ENCODE measurements around the gene RPL36. TPM values are rescaled to one million over a fixed set of nuclear protein-coding genes. Genes with fewer than 3 reads are reported as not detected.

RPL36 gene
- total RNA-seq, 3 donors from 2014 or later: 541 to 812 (median 769) TPM

GRCh38 chr19:5673752-5674151 is 16.3 kb upstream of the RPL36 start:
- Histone ChIP-seq H3K9me3 (no peaks in the 10 kb centered on the region), H3K4me1 (ENCODE audit: low read depth) (no peaks in the 10 kb centered on the region), H3K4me3 (no peak overlapping the region), H3K36me3 (ENCODE audit: low read depth) (no peaks in the 10 kb centered on the region)
- ATAC-seq (no peak), DNase-seq (no peak)
- TF ChIP-seq CTCF (IDR thresholded peaks at IDR 0.05): no peak
- intact Hi-C loops (cut with DNase I, micrococcal nuclease): no loop called here

GRCh38 chr19:5674714-5675113 is 15.4 kb upstream of the RPL36 start:
- ATAC-seq (no peak), DNase-seq (no peak)
- Histone ChIP-seq H3K4me3 (no peak overlapping the region), H3K9me3 (no peaks in the 10 kb centered on the region), H3K36me3 (ENCODE audit: low read depth) (no peaks in the 10 kb centered on the region), H3K4me1 (ENCODE audit: low read depth) (peaks cover 8% of the 10 kb centered on the region)
- intact Hi-C loops (cut with DNase I, micrococcal nuclease): no loop called here
- no peak for TF ChIP-seq CTCF (IDR thresholded peaks at IDR 0.05)

GRCh38 chr19:5676105-5676771 is 13.9 kb upstream of the RPL36 start:
- peaks cover 13% of the 10 kb centered on the region for H3K4me1 ChIP-seq (ENCODE audit: low read depth)
- intact Hi-C loops (cut with DNase I, micrococcal nuclease): no loop called here
- H3K9me3 ChIP-seq: no peaks in the 10 kb centered on the region
- ATAC-seq (no peak), DNase-seq (peak in 1 of 3 donors; percentile 42)
- H3K4me3 ChIP-seq: no peak overlapping the region
- no peak for TF ChIP-seq CTCF (IDR thresholded peaks at IDR 0.05)
- no peaks in the 10 kb centered on the region for H3K36me3 ChIP-seq (ENCODE audit: low read depth)

- ATAC-seq (no peak), DNase-seq (peak in 1 of 3 donors; percentile 33)
- no peak overlapping the region for H3K4me3 ChIP-seq
- no peak for TF ChIP-seq CTCF (IDR thresholded peaks at IDR 0.05)
- peaks cover 13% of the 10 kb centered on the region for H3K4me1 ChIP-seq (ENCODE audit: low read depth)
- H3K36me3 ChIP-seq (ENCODE audit: low read depth): no peaks in the 10 kb centered on the region
- no peaks in the 10 kb centered on the region for H3K9me3 ChIP-seq
- intact Hi-C loops (cut with DNase I, micrococcal nuclease): no loop called here
Observed at GRCh38 chr19:5676772-5677105, 13.4 kb upstream of the RPL36 start.

- no peak for ATAC-seq
- no peak for TF ChIP-seq CTCF (IDR thresholded peaks at IDR 0.05)
- Histone ChIP-seq H3K4me3 (no peak overlapping the region), H3K4me1 (ENCODE audit: low read depth) (peaks cover 13% of the 10 kb centered on the region), H3K36me3 (ENCODE audit: low read depth) (no peaks in the 10 kb centered on the region), H3K9me3 (no peaks in the 10 kb centered on the region)
- no peak for DNase-seq
- intact Hi-C loops (cut with DNase I, micrococcal nuclease): no loop called here
Observed at GRCh38 chr19:5677136-5677535, 13.0 kb upstream of the RPL36 start.

- no peak for TF ChIP-seq CTCF (IDR thresholded peaks at IDR 0.05)
- H3K4me3 ChIP-seq: no peak overlapping the region
- no peak for ATAC-seq
- H3K36me3 ChIP-seq (ENCODE audit: low read depth): no peaks in the 10 kb centered on the region
- no peaks in the 10 kb centered on the region for H3K9me3 ChIP-seq
- peaks cover 13% of the 10 kb centered on the region for H3K4me1 ChIP-seq (ENCODE audit: low read depth)
- intact Hi-C loops (cut with DNase I, micrococcal nuclease): no loop called here
- DNase-seq: no peak
Observed at GRCh38 chr19:5677580-5677979, 12.5 kb upstream of the RPL36 start.

Data from mucosa of descending colon (tissue), 3 donors.